HG02588 (cell line): ENCODE results near the gene PPIP5K2.
A peak's percentile ranks its signal among the peaks of the same experiment; 100 is the strongest.
"Not testable (repeated sequence)": the region's sequence is repeated elsewhere in the genome, so short reads cannot be mapped to it uniquely, and the experiment has no call there.

Experiments used
- ATAC-seq: cut with Tn5 transposase; IDR thresholded peaks from one replicate; pipeline ENCODE4 v1.9.1; 2021; ENCODE audit warnings: mild to moderate bottlenecking, moderate library complexity; ENCODE audit not compliant: unreplicated experiment

PPIP5K2 gene

GRCh38 chr5:103205991-103206700, 86.0 kb downstream of the PPIP5K2 start:
- no peak for ATAC-seq

DNA sequence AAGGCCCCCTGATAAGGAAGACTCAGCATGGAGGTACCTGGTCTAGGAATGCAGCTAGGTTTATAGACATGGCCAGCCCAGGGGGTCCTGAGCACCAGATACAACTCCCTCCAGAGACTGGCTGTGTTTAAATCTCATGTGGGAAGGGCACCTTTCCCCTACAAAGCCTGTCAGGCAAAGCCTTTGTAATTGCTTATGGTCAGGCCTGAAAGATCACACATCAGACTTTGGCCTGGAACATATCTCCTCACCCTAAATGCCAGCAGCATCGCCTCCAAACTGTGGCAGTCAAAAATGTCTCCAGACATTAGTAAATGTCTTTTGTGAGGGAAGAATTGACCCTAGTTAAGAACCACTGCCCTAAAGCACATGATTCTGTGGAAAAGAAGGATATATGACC, 86.9 kb downstream of the PPIP5K2 start:
- ATAC-seq = no peak

- ATAC-seq = no peak
These were observed 87.6 kb downstream of the PPIP5K2 start for GRCh38 chr5:103207653-103208052.

GRCh38 chr5:103208460-103208859, 88.4 kb downstream of the PPIP5K2 start:
- ATAC-seq = no peak

DNA sequence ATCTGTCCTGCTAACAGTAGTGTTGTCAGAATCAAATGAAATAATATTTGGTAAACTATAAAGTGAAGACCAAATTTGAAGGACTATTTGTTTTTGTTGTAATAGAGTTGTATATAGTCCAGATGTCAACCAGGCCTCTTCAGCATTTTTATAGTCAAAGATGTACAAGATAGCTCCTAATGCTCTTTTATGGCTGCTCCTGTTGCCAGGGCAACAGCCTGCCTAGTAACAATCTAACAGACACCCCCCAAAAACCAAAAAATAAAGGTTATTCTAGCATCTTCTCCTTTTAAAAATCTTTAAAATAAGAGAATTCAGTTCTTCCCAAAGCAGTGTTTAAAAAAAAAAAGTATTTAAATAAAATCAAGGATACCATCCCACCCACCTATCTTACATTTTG, 89.0 kb downstream of the PPIP5K2 start:
- ATAC-seq = no peak

- ATAC-seq = no peak
These were observed 90.9 kb downstream of the PPIP5K2 start for GRCh38 chr5:103210952-103211351.

- peak; percentile 86 for ATAC-seq
These were observed 91.8 kb downstream of the PPIP5K2 start for GRCh38 chr5:103211576-103212561.

DNA sequence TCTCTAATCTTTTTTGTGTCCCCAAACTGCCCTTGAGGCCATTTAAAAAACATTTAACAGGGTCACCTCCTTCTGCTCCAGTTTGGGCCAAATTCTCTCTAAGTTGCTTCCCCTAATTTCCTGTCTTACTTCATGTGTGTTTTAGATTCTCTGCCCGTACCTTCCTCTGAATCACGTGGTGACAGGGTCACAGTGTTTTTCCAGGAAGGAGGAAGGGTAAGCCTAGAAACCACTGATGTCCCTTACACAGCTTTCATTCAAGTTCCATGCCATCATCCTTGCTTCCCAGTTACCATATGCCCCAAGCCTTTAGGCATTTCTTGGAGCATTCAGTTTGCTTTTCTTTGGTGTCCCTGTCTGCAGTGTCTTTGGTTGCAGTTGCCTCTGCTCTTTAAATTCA, 96.0 kb downstream of the PPIP5K2 start:
- no peak for ATAC-seq

DNA sequence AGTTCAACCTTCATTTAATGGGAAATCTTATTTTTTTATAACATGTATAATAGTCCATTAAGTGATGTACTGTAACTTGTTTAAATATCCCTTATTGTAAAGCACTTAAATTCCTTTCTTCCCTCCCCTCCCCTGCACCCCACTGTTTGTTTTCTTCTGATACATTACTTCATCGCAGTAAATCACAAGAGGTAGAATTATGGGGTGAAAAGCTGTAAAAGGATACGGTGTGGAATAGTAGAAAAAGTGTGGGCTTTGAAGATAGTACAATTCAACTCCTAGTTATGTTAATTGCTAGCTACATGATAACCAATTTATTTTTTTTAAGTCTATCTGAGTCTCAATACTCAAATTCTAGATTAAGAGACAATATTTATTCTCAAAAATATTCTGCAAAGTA, 96.6 kb downstream of the PPIP5K2 start:
- ATAC-seq = no peak

- no peak for ATAC-seq
These were observed 97.0 kb downstream of the PPIP5K2 start for GRCh38 chr5:103217101-103217500.

- ATAC-seq = no peak
These were observed 98.1 kb downstream of the PPIP5K2 start for GRCh38 chr5:103218164-103218563.

DNA sequence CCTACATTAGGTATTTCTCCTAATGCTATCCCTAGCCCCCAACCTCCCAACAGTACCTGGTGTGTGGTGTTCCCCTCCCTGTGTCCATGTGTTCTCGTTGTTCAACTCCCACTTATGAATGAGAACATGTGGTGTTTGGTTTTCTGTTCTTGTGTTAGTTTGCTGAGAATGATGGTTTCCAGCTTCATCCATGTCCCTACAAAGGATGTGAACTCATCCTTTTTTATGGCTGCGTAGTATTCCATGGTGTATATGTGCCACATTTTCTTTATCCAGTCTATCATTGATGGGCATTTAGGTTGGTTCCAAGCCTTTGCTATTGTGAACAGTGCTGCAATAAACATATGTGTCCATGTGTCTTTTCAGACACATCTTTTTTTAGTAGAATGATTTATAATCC, 99.0 kb downstream of the PPIP5K2 start:
- not testable (repeated sequence) for ATAC-seq

- no peak for ATAC-seq
These were observed 103.2 kb downstream of the PPIP5K2 start for GRCh38 chr5:103223031-103223955.

DNA sequence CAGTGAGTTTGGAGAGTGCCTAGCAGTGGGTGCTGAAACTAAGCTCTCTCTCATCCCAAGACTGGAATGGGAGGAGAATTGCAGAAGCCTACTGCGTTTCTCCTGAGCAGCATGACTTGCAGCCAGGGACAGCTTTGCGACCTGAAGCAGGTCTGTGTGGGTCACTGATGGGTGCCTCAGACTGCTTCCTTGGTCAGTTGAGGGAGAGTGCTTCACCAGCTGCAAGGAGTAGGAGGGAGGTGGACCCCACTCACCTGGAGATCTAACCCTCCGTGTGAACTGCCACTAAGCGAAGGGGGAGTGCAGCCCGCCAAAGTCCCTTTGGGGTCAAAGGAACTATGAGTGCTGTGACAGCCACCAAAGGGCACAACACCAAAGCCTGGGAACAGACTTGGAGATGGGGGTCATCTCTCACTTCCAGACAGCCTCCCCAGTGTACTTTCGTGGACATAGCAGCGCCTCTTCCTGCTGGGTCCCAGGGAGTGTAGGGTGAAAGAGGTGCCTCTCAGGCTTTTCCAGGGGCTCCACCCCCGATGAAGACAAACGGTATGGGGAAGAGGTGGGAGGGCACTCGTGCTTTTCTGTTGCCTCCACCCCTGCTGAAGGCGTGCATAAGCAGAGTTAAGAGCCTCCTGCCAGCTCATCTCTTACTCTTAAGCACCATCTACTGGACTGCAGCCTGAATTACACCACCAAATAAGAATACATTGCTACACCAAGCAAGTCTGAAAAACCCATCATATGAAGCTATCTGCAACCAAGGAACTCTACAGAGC, 104.2 kb downstream of the PPIP5K2 start:
- peak; percentile 96 for ATAC-seq

DNA sequence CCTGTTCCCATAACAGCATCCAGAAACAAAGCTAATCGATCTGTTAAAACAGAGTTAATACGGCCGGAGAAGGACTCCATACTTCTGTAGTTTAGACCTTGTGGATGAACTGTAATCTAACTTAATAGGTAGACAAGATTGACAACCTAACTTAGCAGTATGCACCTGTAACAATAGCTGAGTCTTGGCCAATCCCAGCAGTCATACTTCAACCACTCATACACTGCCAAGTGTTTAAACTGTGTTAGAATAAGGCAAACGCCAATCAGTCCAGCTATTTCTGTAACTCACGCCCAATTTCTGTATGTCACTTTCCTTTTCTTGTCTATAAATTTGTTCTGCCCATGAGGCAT, 104.8 kb downstream of the PPIP5K2 start:
- ATAC-seq = no peak

DNA sequence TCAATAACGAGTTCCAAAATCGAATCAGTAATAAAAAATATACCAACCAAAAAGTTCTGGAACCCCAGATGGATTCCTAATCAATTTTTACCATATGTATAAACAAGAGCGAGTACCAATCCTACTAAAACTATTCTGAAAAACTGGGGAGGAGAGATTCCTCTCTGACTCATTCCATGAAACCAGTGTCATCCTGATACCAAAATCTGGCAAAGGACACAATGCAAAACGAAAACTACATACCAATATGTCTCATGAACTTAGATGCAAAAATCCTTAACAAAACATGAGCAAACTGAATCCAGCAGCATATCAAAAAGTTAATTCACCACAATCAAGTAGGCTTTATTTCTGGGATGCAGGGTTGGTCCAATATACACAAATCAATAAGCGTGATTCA, 108.0 kb downstream of the PPIP5K2 start:
- ATAC-seq = no peak

- no peak for ATAC-seq
These were observed 108.5 kb downstream of the PPIP5K2 start for GRCh38 chr5:103228588-103228987.

DNA sequence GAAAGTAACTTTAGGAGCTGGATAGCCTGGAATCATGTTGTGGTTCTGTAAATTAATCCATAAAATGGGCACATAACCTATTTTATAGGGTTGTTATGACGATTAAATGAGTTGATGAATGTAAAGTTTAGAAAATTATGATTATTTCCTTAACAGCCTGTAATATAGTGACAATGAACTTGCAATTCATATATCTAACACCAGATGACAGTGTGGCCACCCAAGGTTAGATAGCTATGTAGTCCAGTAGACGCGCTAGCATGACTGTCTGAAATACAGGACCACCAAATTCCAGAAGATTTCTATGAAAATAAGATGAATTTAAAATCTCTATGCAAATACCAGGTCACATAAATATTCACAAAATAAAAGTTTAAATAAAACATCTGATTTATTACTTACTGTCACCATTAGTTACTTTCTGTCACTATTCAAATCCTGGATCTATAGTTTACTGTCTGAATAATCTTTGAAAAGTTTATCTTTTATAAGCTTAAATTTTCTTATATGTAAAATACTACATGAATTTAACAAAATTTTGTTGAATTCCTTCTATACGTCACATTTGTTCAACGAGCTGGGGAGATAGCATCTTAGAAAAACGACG, 112.4 kb downstream of the PPIP5K2 start:
- peak; percentile 83 for ATAC-seq

- ATAC-seq = no peak
These were observed 114.3 kb downstream of the PPIP5K2 start for GRCh38 chr5:103234239-103234975.
